ENCODE data around the gene CLIC1.

The CLIC1 gene

GRCh38 chr6:31700740-31701401, 35.5 kb downstream of the CLIC1 start:
- no peak for DNase-seq

- DNase-seq: no peak
Observed at GRCh38 chr6:31697555-31697954, 38.8 kb downstream of the CLIC1 start.

DNA sequence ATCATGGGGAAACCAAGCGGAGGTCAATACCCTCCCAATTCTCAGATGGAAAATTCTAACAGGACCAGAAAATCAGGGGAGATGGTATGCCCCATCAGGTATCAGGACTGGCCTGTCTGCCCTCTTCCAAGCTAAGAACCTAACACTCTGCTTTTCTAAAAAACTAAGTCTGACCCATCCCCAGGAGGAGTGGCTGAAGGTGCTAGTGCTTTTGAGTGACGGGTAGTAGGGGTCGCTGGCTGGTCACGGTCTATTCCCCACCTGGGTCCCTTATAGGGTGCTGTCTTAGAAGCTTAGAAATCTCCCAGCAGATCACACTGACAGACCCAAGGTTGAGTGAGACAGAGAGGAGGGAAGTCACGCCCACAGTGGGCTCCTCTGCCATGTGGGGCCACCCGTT, 42.8 kb downstream of the CLIC1 start:
- DNase-seq: no peak

- no peak for DNase-seq
Observed at GRCh38 chr6:31692886-31693285, 43.4 kb downstream of the CLIC1 start.

- no peak for DNase-seq
Observed at GRCh38 chr6:31692353-31692752, 44.0 kb downstream of the CLIC1 start.

- DNase-seq: no peak
Observed at GRCh38 chr6:31691564-31692108, 44.7 kb downstream of the CLIC1 start.

- no peak for DNase-seq
Observed at GRCh38 chr6:31691078-31691463, 45.3 kb downstream of the CLIC1 start.

DNA sequence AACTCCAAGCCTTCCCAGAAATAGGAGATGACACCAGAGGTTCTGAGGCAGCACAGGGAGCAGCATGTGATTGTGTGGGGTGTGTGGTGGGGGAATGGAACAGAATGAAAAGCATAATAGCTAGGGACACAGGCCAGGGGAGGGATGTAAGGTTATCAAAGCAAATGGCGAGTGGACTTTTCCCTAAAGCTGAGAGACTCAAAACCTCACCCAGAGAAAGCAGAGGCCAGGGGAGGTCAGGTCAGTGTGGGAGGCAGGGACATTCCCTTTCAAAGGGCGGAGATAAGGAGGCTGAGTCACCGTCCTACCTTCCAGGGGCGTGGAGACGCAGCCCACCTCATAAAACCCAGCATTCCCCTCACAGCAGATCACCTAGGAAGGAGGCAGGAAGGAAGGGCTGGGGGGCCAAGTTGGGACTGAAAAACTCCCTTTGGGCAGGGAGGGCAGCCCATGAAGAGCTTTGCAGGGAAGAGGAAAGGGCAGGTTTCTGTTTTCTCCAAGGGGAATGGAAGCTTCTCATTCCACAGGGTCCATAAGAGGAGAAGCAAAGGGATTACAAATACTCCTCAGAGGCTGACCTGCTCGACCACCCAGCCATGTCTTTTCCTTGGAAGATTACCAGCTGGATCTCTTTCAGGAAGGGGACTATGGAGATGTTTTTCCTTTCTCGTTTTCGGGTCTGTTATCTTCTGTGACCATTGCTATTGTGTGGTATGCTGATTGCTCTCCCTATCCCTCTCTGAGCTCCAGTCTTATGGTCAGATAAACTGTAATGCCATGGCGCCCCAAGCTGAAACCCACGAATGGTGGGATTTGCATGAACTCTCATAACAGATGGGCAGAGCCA, 45.9 kb downstream of the CLIC1 start:
- peak; percentile 79 for DNase-seq

GRCh38 chr6:31689249-31690110, 46.9 kb downstream of the CLIC1 start:
- DNase-seq: peak; percentile 29

DNA sequence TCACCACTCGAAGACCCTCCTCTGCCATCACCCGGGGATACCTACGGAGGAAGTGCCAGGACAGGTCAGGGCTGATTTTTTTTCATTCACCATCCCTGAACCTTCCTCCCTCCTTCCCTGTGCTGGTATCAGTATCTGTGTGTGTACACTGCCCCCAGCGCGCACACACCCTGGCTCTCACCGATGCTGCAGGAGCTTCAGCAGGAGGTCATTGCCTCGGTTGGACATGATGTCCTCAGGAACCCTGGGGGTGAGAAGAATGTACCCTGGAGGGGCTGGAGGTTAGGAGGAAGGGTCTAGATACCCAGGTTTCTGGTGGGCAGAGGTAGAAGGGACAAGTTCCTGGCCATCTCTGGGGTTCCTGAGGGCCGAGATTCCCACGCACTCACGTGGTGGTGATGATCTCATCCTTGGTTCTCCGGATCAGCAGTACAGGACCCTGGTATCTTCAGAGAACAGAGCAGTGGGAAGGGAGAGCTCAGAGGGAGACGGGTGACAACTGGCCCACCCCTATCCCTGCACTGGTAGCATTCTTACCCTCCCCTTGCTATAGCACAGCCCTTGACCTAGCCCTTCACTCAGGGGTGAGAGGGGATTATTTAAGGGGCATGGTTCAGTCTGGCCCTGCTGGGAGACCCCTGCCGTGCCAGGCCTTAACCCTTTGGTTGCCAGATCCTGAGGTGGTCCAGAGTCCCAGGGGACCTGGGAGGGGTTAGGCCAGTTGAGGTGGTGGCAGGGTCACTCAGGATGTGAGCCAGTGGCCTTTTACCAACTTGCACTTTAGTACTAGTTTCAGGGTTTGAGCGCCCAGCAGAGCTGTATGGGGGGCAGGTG, 48.3 kb downstream of the CLIC1 start:
- no peak for DNase-seq

- no peak for DNase-seq
Observed at GRCh38 chr6:31687321-31687720, 49.0 kb downstream of the CLIC1 start.

GRCh38 chr6:31686483-31686882, 49.8 kb downstream of the CLIC1 start:
- peak; percentile 83 for DNase-seq

GRCh38 chr6:31683591-31683990, 52.7 kb downstream of the CLIC1 start:
- no peak for DNase-seq

DNA sequence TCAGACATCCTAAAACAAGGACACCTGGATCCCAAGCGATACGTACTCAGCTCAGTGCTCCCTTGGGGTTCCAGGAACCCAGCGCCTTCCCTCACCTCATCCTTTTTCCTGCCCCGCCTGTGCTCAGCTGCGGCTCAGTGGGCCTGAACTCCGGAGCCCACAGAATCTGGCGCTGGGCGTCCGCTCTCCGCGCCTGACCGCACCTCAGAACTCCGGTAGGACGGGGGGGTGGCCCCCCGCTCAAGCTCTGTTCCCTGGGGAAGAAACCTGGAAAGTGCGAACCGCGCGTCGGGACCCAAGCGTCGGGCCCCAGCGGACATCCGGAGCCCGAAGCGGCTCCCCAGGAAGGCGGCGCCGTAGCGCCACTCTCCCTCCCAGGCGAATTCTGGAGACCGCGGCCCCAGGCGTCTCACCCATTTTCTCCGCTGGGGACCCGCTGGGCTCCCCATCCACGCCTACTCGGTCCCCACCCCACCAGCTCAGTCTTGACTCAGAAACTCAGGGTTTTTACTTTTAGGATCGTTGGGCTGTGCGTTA, 55.1 kb downstream of the CLIC1 start:
- DNase-seq: peak; percentile 73
